ENCODE data around the gene TSBP1.

TSBP1 gene

GRCh38 chr6:32371803-32372202 is at the start of gene TSBP1:
Gene TSBP1, minus strand, starts transcription at chr6:32371903. Its CDS starts 197 bp downstream, at chr6:32371706.
- DNase-seq (ENCODE audit: low read depth in 4 of 4, low spot score in 1 of 4): no peak

GRCh38 chr6:32416036-32416435 is 44.3 kb upstream of the TSBP1 start:
- no peak for DNase-seq (ENCODE audit: low read depth in 4 of 4, low spot score in 1 of 4)

GRCh38 chr6:32415521-32416019 is 43.9 kb upstream of the TSBP1 start:
- peak; percentile 51 to 70 (median 62) for DNase-seq (ENCODE audit: low read depth in 4 of 4, low spot score in 1 of 4)

GRCh38 chr6:32413427-32414047 is 41.8 kb upstream of the TSBP1 start:
- DNase-seq (ENCODE audit: low read depth in 4 of 4, low spot score in 1 of 4): peak; percentile 73 to 82 (median 76)

GRCh38 chr6:32411566-32412327 is 40.0 kb upstream of the TSBP1 start:
- DNase-seq (ENCODE audit: low read depth in 4 of 4, low spot score in 1 of 4): no peak

- no peak for DNase-seq (ENCODE audit: low read depth in 4 of 4, low spot score in 1 of 4)
Measured at GRCh38 chr6:32410906-32411305, 39.2 kb upstream of the TSBP1 start.

GRCh38 chr6:32406857-32407256 is 35.2 kb upstream of the TSBP1 start, which contains the start of gene BTNL2:
Gene BTNL2, minus strand, starts transcription at chr6:32407181. Its CDS starts 58 bp downstream, at chr6:32407123.
- no peak for DNase-seq (ENCODE audit: low read depth in 4 of 4, low spot score in 1 of 4)

GRCh38 chr6:32406197-32406596 is 34.5 kb upstream of the TSBP1 start:
- no peak for DNase-seq (ENCODE audit: low read depth in 4 of 4, low spot score in 1 of 4)

GRCh38 chr6:32405656-32406055 is 34.0 kb upstream of the TSBP1 start:
- no peak for DNase-seq (ENCODE audit: low read depth in 4 of 4, low spot score in 1 of 4)

GRCh38 chr6:32402812-32403211 is 31.1 kb upstream of the TSBP1 start:
- DNase-seq (ENCODE audit: low read depth in 4 of 4, low spot score in 1 of 4): no peak

GRCh38 chr6:32401284-32401963 is 29.7 kb upstream of the TSBP1 start:
- DNase-seq (ENCODE audit: low read depth in 4 of 4, low spot score in 1 of 4): no peak

GRCh38 chr6:32397252-32397920 is 25.7 kb upstream of the TSBP1 start:
- no peak for DNase-seq (ENCODE audit: low read depth in 4 of 4, low spot score in 1 of 4)

- no peak for DNase-seq (ENCODE audit: low read depth in 4 of 4, low spot score in 1 of 4)
Measured at GRCh38 chr6:32396028-32396427, 24.3 kb upstream of the TSBP1 start.

- no peak for DNase-seq (ENCODE audit: low read depth in 4 of 4, low spot score in 1 of 4)
Measured at GRCh38 chr6:32393665-32394420, 22.1 kb upstream of the TSBP1 start.

- DNase-seq (ENCODE audit: low read depth in 4 of 4, low spot score in 1 of 4): no peak
Measured at GRCh38 chr6:32391505-32391904, 19.8 kb upstream of the TSBP1 start.

- no peak for DNase-seq (ENCODE audit: low read depth in 4 of 4, low spot score in 1 of 4)
Measured at GRCh38 chr6:32387589-32388340, 16.1 kb upstream of the TSBP1 start.

GRCh38 chr6:32386040-32386439 is 14.3 kb upstream of the TSBP1 start:
- no peak for DNase-seq (ENCODE audit: low read depth in 4 of 4, low spot score in 1 of 4)

- no peak for DNase-seq (ENCODE audit: low read depth in 4 of 4, low spot score in 1 of 4)
Measured at GRCh38 chr6:32382757-32383420, 11.2 kb upstream of the TSBP1 start.

GRCh38 chr6:32379545-32379944 is 7.8 kb upstream of the TSBP1 start:
- DNase-seq (ENCODE audit: low read depth in 4 of 4, low spot score in 1 of 4): no peak

Data from stimulated activated CD4-positive, alpha-beta T cell treated with anti-CD3 and anti-CD28 coated beads, Interleukin-1b, Interleukin-23, amount 100 ng/mL, for 24 hours (primary cell).